Dedifferentiated amniotic fluid mesenchymal stem cell (primary cell): ENCODE measurements around the gene RAB34.
"Not testable (repeated sequence)": the region's sequence is repeated elsewhere in the genome, so short reads cannot be mapped to it uniquely, and the experiment has no call there.

ENCODE experiments used
- DNase-seq: peaks from one replicate; pipeline ENCODE4 v3.0.0-alpha.2; 2016; ENCODE audit errors: extremely low spot score

RAB34 gene

DNA sequence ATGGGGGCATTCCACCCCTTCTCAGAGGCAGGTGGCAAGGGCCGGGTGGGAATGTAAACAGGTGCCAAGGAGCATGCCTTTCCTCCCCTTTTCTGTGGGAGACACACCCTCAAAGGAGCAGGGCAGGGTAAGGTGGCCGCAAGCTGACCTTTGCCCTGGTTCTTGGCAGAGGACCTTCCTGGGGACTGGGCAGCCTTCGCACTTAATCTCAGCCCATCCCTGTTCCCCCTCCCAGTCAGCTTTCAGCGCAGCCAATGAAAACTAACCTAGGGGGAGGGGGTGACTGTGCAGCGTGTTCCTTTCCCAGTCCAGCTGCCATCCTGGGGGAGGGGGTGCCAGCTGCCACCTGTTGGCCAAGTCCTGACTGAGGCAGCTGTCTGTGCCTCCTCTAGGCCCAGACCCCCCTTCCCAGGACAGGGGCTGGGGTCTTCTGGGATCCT lies 29.0 kb upstream of the RAB34 start:
- DNase-seq, result no peak

DNA sequence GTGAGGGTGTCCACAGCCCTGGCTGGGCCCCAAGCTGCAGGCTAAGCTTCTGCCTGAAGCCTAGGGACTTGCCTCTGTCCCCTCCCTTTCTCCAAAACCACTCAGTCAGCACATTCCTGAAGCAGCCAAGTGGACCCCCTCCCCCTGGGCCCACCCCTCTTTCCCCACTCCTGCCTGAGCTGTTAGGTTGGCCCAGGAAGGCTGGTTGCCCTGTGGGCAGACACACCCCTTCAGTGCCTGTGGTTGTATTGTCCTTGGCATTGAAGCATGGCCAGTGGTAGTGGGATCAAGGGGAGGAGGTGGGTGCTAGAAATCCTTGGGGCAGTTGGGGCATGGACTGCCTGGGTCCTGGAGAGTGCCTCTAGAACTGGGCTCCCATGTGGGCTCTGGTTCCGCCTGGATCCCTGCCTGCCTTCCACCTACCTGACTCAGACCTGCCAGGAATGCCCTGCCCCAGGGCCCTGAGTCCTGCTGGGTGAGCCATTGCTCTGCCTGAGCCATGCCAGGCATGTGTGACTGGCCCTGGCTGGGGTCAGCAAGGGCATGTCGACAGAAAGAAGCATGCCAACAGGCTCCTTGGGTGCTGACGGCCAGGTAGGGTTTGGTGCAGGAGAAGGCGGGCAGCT lies 28.2 kb upstream of the RAB34 start:
- DNase-seq, result no peak

DNA sequence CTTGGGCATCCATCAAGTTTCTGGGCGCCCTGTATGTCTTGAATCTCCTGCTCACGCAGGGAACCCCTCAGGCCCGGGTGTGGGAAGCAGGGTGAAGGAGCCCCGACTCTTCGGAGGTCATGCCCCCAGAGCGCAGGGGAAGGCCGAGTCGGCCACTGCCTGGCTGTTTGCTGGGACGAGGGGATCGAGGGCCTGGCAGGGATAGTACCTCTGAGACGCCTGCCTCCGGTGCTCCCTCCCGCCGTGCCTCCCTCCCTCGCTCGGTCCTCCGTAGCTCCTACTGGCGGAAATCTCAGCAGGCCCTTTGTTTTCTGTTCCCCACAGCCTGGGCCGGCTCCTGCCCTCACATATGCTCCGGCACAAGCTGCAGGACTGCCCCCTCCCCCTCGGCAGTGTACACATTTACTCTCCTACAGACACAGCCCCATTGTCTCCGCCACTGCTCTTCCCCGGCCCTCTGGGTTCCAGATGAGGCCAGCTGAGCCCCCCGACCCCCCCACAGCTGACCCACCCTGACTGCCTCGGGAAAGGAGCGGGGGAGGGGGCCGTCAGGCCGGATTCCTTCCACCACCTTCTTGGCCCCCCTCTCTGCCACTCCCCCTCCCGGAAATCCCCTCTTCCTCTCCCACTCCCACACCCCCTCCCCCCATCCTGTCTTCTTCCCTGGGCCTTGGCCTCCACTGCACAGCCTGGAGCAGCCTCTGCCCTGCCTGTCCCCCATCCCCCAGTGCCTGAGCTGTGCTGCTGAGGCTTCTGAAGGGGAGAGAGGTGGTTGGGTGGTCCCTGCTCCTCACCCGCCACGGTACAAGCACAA lies 27.5 kb upstream of the RAB34 start:
- no peak for DNase-seq

DNA sequence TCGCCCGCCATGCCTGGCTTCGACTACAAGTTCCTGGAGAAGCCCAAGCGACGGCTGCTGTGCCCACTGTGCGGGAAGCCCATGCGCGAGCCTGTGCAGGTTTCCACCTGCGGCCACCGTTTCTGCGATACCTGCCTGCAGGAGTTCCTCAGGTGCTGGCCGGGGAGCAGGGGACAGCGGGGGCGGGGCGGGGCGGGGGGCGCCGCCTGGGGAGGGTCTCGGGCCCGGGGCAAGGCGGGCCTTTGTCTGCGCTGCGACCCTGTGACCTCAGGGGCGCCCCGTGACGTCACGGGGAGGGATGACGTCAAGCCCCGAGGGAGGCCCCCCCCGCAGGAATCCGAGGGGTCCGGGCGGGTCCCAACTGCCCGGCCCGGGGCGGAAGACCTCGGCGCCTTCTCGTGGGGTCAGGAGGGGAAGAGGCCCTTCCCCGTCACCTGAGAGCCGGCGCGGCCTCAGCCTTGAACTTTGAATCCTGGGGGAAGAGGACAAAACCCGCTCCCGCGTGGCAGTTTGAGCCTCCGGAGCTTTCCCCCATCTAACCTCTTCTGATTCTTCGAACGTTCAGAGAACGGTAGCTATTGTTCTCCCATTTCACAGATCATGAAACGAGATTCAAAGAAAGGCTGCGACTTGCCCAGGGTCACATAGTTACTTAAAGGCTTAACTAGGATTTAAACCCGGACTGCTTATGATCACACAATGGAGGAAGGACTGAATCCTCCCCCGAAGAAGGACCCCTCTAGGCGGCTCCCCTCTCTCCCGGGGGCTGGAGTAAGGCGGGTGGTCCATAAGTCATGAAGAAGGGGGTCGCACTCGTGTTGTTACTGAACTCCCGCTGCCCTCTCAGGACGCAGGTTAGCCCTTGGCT lies 26.7 kb upstream of the RAB34 start:
- DNase-seq, result no peak

DNA sequence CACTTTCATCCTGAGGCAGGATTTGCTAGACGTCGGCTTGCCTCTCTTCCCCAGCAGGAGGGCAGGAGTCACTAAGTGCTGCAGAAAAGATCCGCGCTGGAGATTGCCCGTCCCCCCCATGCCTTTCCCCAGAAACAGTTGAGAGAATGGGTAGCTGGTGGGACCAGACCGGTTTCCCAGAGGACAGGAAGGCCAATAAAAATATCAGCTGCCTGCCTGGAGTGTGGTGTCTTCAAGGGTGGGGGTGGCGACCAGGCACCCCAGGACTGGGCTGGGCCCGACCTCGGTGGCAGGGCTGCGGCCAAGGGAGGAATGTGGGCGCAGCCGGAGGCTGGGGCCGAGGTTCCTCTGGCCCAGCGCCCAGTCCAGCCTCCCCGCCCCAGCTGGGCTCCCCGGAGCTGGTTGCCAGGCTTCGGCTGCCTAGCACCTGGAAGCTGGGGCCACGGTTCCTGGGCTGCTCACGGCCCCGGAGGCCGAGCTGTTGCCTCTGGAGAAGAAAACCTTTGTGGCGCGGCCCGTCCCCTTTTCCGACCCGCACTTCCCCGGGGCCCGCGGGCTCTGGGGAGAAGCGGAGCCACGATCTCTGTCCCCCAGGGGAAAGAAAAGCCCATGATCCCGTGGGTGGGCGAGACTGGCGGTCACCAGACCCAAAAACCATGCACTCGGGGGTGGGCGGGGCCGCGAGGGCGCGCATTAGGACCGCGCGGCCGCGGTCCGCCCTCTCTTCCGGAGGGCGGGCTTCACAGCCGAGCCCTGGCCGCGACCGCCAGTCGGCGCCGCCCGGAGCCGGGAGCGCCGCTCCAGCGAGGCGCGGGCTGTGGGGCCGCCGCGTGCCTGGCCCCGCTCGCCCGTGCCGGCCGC lies 25.8 kb upstream of the RAB34 start, which contains the start of gene TRAF4:
TRAF4 (plus strand) TSS at position 769 of the 861 bp plus-strand sequence. CDS start 102 bp downstream, outside the sequence.
- DNase-seq, result peak; percentile 66

DNA sequence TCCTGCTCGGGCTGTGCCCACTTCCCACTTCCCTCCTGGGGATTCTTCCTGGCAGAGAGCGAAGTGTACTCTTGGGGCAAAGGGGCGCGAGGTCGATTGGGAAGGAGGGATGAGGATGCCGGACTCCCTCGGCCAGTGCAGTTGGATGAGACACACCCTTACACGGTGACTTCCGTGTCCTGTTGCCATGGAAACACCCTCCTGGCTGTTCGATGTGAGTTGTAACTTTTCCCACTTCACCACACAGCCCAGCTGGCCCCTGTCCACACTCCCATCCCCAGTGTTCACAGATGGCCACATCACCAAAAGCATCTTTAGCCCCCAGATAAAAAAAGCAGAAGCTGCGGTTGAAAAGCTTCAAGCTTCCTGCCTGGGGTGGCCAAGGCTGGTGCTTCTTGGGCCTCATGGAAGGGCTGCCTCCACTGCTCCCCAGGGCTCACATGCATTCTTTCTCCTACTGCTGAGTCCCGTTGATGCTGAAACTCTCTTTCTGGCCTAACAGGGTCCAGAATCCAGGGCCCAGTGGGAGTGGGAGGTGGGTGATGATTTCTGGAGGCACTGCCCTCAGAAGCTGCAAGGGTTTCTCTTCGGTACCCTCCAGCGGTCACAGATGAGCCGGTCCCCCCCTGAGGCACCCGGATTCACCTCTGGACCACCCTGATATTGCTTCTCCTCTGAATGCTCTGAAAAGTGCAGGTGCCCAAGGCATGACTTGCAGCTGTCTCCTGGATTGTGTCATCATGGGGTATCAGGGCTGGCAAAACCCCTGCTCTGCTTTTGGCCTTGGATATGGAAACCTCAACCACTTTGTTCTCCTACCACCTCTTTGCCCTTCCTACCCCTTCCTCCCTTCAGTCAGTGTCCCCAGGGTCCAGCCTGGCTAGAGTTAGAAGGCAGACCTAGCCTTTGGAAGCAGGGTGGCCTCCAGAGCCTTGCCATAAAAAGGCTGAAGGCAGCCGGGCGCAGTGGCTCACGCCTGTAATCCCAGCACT lies 24.0 kb upstream of the RAB34 start:
- no peak for DNase-seq

DNA sequence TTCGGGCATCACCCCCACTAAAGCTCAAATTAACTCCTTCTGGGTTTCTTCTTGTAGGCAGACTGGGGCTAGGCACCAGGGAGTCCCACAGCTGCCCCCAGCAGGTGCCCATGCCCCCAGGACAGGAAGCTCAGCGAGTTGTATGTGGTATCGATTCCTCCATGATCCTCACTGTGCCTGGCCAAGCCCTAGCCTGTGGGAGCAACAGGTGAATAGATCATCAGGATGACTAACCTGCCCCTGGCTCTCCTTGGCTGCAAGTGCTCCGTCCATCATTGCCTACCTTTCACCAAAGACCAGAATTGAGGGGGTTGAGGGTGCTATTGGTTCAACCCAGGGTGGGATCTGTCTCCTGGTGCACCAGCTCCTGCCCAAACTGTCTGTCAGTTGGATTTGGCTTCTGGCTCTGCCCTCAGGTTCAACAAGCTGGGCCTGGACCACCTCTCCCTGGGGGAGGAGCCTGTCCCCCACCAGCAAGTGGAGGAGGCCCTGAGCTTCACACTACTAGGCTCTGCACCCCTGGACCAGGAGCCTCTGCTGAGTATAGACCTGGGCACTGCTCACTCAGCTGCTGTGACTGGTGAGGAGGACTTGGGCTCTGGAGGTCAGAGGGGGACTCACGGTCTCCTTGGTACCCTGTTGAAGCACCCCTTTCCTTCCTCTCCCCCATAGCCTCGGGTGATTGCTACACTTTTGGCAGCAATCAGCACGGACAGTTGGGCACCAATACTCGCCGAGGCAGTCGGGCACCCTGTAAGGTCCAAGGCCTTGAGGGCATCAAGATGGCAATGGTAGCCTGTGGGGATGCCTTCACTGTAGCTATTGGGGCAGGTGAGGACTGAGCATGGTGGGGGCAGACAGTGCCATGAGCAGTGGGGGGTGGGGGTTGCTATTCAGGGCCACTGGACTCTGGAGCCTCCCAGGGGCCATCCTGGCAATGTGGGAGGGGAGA lies 23.0 kb upstream of the RAB34 start:
- no peak for DNase-seq

DNA sequence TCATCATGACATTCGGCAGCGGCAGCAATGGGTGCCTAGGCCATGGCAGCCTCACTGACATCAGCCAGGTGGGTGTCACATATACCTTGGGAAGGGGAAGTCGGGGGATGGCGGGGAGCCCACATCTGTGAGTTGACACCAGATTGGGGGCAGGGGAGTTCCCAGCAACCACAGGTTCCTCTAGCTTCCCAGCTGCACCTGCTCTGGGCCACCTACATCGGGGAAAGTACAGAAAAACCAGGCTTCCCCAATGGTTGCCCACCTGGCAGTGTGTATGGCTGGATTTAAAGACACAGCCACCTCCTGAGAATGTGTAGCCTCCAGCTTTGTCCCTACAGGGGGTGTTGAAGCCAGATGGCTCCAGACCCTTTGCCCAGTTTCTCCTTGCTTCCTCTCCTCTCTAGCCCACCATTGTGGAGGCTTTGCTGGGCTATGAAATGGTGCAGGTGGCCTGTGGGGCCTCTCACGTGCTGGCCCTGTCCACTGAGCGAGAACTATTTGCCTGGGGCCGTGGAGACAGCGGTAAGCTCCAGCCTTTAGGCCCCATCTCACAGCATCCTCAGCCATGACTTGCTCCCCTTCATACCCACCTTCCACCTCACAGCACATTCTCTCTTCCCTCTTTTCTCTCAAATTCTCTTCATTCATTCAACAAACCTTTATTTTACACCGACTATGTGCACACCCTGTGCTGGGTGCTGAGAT lies 21.2 kb upstream of the RAB34 start:
- no peak for DNase-seq

DNA sequence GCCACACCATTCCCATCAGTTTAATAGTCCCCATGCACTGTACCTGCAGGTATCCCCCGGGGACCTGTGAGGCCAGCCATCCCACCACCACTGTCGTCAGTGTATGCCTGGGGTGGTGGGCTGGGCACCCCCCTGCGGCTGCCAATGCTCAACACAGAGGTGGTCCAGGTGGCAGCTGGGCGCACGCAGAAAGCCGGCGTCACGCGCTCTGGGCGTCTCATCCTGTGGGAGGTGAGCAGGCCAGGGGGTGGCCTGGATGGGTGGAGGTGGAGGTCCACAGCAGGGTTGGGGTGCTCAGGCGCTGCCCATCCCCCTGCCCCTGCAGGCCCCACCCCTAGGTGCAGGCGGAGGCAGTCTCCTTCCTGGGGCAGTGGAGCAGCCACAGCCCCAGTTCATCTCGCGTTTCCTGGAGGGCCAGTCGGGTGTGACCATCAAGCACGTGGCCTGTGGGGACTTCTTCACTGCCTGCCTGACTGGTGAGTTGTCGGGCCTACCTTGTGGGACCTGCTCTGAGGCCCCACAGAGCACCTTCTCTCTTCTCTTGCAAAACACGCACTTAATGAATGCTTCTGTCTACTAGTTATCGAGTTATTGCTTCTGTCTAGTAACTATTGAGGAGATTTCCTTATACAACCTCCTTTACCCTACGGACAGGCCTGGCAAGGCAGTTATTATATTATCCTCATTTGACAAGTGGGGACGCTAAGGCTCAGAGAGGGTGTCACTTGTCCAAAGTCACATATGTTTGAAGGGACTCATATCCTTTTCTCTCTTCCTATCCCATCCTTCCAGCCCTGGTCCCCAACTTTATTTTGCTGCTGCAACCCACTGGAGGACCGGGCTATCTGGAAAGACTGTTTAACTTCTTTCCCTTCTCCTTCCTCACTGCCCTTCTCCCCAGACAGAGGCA lies 20.4 kb upstream of the RAB34 start:
- no peak for DNase-seq

DNA sequence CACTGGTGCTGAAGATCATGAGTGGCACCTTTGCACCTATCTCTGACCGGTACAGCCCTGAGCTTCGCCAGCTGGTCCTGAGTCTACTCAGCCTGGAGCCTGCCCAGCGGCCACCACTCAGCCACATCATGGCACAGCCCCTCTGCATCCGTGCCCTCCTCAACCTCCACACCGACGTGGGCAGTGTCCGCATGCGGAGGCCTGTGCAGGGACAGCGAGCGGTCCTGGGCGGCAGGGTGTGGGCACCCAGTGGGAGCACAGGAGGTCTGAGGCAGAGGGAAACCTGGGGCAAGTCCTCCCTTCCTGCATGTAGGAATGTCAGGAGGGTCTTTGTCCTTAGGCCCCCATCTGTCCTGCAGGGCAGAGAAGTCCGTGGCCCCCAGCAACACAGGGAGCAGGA lies 19.6 kb upstream of the RAB34 start:
- no peak for DNase-seq

DNA sequence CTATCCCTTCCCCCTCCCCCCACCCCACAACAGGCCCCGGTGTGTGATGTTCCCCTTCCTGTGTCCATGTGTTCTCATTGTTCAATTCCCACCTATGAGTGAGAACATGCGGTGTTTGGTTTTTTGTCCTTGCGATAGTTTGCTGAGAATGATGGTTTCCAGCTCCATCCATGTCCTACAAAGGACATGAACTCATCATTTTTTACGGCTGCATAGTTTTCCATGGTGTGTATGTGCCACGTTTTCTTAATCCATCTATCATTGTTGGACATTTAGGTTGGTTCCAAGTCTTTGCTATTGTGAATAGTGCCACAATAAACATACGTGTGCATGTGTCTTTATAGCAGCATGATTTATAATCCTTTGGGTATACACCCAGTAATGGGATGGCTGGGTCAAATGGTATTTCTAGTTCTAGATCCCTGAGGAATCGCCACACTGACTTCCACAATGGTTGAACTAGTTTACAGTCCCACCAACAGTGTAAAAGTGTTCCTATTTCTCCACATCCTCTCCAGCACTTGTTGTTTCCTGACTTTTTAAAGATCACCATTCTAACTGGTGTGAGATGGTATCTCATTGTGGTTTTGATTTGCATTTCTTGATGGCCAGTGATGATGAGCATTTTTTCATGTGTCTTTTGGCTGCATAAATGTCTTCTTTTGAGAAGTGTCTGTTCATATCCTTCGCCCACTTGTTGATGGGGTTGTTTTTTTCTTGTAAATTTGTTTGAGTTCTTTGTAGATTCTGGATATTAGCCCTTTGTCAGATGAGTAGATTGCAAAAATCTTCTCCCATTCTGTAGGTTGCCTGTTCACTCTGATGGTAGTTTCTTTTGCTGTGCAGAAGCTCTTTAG lies 18.5 kb upstream of the RAB34 start:
- DNase-seq, result not testable (repeated sequence)

DNA sequence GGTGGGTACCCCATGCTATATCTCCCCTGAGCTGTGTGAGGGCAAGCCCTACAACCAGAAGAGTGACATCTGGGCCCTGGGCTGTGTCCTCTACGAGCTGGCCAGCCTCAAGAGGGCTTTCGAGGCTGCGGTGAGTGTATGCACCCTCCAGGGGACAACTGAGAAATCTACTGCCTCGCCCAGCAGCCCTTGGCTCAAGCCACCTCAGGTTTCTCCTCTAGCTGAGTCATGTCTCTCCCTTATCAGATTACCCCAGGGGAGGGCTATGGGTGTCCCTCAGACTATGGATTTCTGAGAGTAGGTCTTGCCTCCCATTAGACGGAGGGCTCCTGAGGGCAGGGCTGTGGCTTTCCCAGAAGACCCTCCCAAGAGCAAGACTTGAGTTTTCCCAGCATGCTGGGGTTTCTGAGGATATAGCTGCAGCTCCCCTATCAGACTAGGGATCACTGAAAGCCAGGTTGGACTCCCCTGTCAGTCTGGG lies 17.6 kb upstream of the RAB34 start:
- DNase-seq, result no peak

DNA sequence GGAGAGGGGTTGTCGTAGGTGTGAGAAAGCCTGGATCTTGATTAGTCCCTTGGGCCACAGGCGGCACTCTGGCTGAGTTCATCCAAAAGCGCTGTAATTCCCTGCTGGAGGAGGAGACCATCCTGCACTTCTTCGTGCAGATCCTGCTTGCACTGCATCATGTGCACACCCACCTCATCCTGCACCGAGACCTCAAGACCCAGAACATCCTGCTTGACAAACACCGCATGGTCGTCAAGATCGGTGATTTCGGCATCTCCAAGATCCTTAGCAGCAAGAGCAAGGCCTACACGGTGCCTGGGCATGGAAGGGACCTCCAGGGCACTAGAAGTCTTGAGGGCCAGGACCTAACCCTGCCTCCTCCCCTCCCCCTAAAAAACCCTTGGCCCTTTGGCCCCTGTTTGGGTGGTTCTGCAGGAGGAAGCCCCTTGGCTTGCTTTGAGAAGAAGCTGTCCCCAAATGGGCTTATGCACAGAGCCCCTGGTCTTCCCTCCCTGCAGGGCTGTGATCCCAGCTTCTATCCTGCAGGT lies 17.1 kb upstream of the RAB34 start:
- no peak for DNase-seq

DNA sequence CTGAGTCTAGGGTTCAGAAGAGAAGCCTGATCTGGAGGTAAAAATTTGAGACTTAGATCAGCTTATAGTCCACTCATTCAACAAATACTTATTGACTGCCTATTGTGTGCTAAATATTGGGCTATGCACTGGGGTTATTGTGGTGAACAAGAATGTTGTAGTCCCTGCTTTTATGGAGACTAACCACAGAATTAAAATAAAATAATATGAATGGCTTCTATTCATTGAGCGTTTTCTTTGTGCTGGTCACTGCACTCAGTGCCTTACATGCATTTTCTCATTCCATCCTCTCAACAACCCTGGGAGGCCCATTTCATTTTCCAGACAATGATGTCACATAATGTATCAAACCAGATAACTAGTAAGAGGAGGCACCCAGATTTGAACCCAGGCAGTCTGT lies 15.7 kb upstream of the RAB34 start:
- DNase-seq, result no peak

DNA sequence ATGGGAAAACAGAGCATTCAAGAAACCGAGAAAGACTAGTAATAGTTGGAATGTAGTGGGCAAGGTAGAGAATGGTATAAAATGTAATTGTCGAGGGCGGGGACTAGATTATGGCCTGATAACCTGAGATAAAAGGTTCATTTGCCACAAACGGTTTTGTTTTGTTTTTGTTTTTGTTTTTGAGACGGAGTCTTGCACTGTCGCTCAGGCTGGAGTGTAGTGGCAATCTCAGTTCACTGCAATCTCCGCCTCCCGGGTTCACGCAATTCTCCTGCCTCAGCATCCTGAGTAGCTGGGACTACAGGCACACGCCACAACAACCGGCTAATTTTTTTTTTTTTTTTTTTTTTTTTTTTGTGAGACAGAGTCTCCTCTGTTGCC lies 12.3 kb upstream of the RAB34 start:
- DNase-seq, result no peak
